ENCODE results near the gene PTPN3. TPM values are rescaled to one million over a fixed set of nuclear protein-coding genes. Genes with fewer than 3 reads are reported as not detected.

PTPN3 gene
- polyA plus RNA-seq, 2 of the 4 experiments (the other 2 are of a cell fraction): 8.9 to 20.3 TPM

GRCh38 chr9:109417054-109417453 lies 81.1 kb downstream of the PTPN3 start:
- ChIA-PET POLR2A (no interaction called here), CTCF (no interaction called here)
- Histone ChIP-seq H3K9me3 (no peaks in the 10 kb centered on the region), H3K4me2 (no peak overlapping the region), H3K4me1 (no peaks in the 10 kb centered on the region), H3K27ac (no peak overlapping the region), H3K4me3 (no peak overlapping the region)
- DNase-seq (ENCODE audit: low read depth in 1 of 2, low spot score in 1 of 2) (no peak), FAIRE-seq (no peak), ATAC-seq (no peak)
- TF ChIP-seq HDAC2 (IDR thresholded peaks at IDR 0.05): no peak
- TF ChIP-seq FOSL2 (IDR thresholded peaks at IDR 0.05): no peak
- TF ChIP-seq FOSL2 (CRISPR knock-in tag; IDR thresholded peaks at IDR 0.05): no peak
- TF ChIP-seq MAFK (IDR thresholded peaks at IDR 0.05; ENCODE audit: partially characterized antibody): no peak
- TF ChIP-seq BHLHE40 (IDR thresholded peaks at IDR 0.05; ENCODE audit: low read depth, low read length): no peak
- TF ChIP-seq BCL3 (IDR thresholded peaks at IDR 0.05): no peak
- WGBS (ENCODE audit: missing lambda C conversion rate): 97% methylated on average over 8 of the region's 8 CpGs

- no peaks in the 10 kb centered on the region for H3K4me1 ChIP-seq
- no peak for TF ChIP-seq HOXB5 (CRISPR knock-in tag; IDR thresholded peaks at IDR 0.05)
- ChIA-PET CTCF (interaction anchor here (1.0 to 1.3 kb wide), 2 partner anchors 25 to 233 kb away, joined by 4 to 5 read pairs; no protein-coding TSS in a partner anchor), POLR2A (no interaction called here)
- no peak overlapping the region for H3K4me2 ChIP-seq
- ATAC-seq: no peak
- WGBS (ENCODE audit: missing lambda C conversion rate): 87% methylated on average over 10 of the region's 10 CpGs
- no peak overlapping the region for H3K27ac ChIP-seq
- H3K4me3 ChIP-seq: no peak overlapping the region
- H3K9me3 ChIP-seq: no peaks in the 10 kb centered on the region
- no peak for DNase-seq (ENCODE audit: low read depth in 1 of 2, low spot score in 1 of 2)
- no peak for FAIRE-seq
Observed at GRCh38 chr9:109416135-109416706, 81.9 kb downstream of the PTPN3 start.

- CTCF ChIA-PET: interaction anchor here (0.6 to 1.3 kb wide), 5 partner anchors 9 to 87 kb away, joined by 3 to 9 read pairs (median 4); no protein-coding TSS in a partner anchor
- FAIRE-seq: no peak
- H3K27ac ChIP-seq: no peak overlapping the region
- WGBS (ENCODE audit: missing lambda C conversion rate): 68% methylated on average over 7 of the region's 7 CpGs
- ATAC-seq: peak in 1 of 2 experiments; percentile 37; a peak in 1 of 6 replicates
- H3K4me3 ChIP-seq: no peak overlapping the region
- no peak for TF ChIP-seq HEYL (CRISPR knock-in tag; IDR thresholded peaks at IDR 0.05)
- POLR2A ChIA-PET: no interaction called here
- H3K9me3 ChIP-seq: no peaks in the 10 kb centered on the region
- DNase-seq (ENCODE audit: low read depth in 1 of 2, low spot score in 1 of 2): no peak
- no peak overlapping the region for H3K4me2 ChIP-seq
- no peaks in the 10 kb centered on the region for H3K4me1 ChIP-seq
Observed at GRCh38 chr9:109414125-109414785, 83.9 kb downstream of the PTPN3 start.

- Histone ChIP-seq H3K4me2 (no peak overlapping the region), H3K27ac (no peak overlapping the region), H3K9me3 (no peaks in the 10 kb centered on the region), H3K4me3 (no peak overlapping the region), H3K4me1 (no peaks in the 10 kb centered on the region)
- TF ChIP-seq MAX (IDR thresholded peaks at IDR 0.05): no peak
- peak; percentile 38 to 46 for TF ChIP-seq RAD21 (conservative IDR thresholded peaks at IDR 0.05 in 1 of 2, IDR thresholded peaks at IDR 0.05 in 1 of 2)
- TF ChIP-seq HOXB5 (CRISPR knock-in tag; IDR thresholded peaks at IDR 0.05): no peak
- TF ChIP-seq FOSL2 (IDR thresholded peaks at IDR 0.05): no peak
- TF ChIP-seq FOSL2 (CRISPR knock-in tag; IDR thresholded peaks at IDR 0.05): no peak
- TF ChIP-seq CTCF (IDR thresholded peaks at IDR 0.05): peak; percentile 46
- peak; percentile 43 for TF ChIP-seq SMC3 (IDR thresholded peaks at IDR 0.05)
- no peak for TF ChIP-seq ZC3H11A (IDR thresholded peaks at IDR 0.05)
- no peak for TF ChIP-seq PHF8 (IDR thresholded peaks at IDR 0.05; ENCODE audit: borderline replicate concordance, low read depth)
- no peak for TF ChIP-seq CBX8 (IDR thresholded peaks at IDR 0.05)
- TF ChIP-seq SREBF2 (IDR thresholded peaks at IDR 0.05): no peak
- TF ChIP-seq HDAC2 (IDR thresholded peaks at IDR 0.05): no peak
- TF ChIP-seq HOXA7 (CRISPR knock-in tag; IDR thresholded peaks at IDR 0.05): no peak
- TF ChIP-seq RFX5 (IDR thresholded peaks at IDR 0.05): no peak
- ChIA-PET POLR2A (no interaction called here), CTCF (interaction anchor here (0.6 to 3.9 kb wide), 19 partner anchors 8 to 524 kb away, joined by 3 to 31 read pairs (median 3); no protein-coding TSS in a partner anchor)
- DNase-seq (ENCODE audit: low read depth in 1 of 2, low spot score in 1 of 2): peak; percentile 25 to 35
- peak in 1 of 2 experiments; percentile 75; a peak in 3 of 6 replicates for ATAC-seq
- 86% methylated on average over 5 of the region's 5 CpGs for WGBS (ENCODE audit: missing lambda C conversion rate)
- FAIRE-seq: no peak
Observed at GRCh38 chr9:109411798-109412352, 86.2 kb downstream of the PTPN3 start.
